Right lung (tissue), 5 donors: ENCODE data around the gene FNIP1. TPM values are rescaled to one million over a fixed set of nuclear protein-coding genes. Genes with fewer than 3 reads are reported as not detected.
"Not testable (repeated sequence)": the region's sequence is repeated elsewhere in the genome, so short reads cannot be mapped to it uniquely, and the experiment has no call there.

ENCODE experiments used
- DNase-seq, 2 donors: peaks; one replicate each; pipeline ENCODE4 v3.0.0-alpha.2; 2013
- polyA plus RNA-seq, 5 donors: library from polyadenylated mRNA; unstranded; fragments of 120-200 nt; gene quantifications; one replicate each; pipeline versions ENCODE4 v1.2.1 to v1.2.3, GENCODE V29; 2013; ENCODE audit warnings: inconsistent platforms in 1 of 5, low replicate concordance in 1 of 5; ENCODE audit not compliant: insufficient read length in 5 of 5, insufficient read depth in 1 of 5

The FNIP1 gene
- polyA plus RNA-seq, 5 donors: 16.8 to 29.5 (median 21.3) TPM

DNA sequence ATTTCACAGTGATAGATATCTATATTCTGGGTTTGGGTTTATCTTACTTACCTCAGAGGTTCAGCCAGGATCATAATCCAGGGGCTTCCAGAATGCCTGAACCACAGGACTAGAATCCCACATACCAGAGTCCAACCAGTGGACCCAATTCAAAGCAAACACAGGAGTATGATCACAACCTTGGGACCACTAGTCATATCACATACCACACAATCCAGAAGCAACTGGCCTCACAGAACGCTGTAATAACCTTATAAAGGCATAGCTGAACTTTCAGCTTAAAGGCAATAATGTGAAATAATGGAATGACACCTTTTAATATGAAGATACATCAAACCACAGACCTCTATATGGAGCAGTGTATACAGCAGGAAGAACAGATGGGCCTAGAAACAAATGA, 187.0 kb downstream of the FNIP1 start:
- no peak for DNase-seq

DNA sequence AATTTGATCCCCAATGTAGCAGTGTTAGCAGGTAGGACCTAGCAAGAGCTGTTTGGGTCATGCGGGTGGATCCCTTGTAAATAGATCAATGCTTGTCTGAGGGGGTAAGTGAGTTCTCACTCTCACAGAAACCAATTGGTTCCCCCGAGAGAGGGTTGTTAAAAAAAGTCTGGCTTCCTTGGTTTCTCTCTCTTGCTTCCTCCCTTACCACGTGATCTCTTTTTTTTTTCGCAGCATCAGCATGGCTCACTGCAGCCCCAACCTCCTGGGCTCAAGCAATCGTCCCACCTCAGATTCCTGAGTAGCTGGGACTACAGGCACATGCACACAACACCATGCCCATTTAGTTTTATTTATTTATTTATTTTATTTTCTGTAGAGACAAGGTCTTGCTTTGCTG, 188.2 kb downstream of the FNIP1 start:
- no peak for DNase-seq

DNA sequence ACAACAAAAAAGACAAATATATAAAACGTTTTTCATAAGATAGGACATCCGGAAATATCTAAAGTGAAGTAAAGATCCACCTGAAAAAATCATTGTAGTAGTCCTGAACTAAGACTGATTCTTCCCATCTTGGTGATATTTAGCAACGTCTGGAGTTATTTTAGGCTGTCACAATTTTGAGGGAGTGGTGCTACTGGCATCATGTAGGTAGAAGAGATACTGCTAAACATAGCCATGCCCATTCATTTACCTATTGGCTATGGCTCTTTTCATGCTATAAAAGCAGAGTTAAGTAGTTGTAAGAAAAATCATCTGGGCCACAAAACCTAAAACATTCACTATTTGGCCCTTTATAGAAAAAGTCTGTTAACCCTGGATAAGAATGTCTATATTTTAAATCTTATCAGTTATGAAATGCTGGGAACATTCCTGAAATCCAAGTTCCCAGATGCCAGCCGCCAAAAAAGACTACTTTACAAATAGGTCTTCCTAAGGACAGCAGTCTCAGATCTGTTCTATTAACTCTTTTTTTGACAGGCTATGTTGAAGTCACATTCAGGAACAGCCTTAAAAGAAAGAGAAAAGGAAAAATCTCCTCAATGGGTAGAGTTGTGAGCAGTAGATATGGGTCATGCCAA, 188.8 kb downstream of the FNIP1 start:
- no peak for DNase-seq

DNA sequence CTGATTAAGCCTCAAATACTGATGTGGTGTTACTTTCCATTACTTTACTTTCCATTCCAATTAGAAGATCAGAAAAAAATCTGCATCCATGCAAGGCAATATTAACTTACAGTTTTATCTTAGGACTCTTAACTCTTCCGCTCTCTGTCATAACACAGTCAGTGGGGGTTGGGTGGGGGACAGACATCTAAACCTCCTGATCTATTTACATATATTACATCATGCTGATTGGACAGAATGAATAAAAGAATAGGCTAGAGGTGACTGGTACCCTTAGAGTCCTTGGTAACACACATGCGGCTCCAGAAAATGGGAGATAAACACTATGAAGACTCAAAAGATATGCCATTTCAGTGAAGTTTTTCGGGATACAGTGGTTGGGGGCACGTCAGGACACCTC, 189.4 kb downstream of the FNIP1 start:
- DNase-seq: no peak

DNA sequence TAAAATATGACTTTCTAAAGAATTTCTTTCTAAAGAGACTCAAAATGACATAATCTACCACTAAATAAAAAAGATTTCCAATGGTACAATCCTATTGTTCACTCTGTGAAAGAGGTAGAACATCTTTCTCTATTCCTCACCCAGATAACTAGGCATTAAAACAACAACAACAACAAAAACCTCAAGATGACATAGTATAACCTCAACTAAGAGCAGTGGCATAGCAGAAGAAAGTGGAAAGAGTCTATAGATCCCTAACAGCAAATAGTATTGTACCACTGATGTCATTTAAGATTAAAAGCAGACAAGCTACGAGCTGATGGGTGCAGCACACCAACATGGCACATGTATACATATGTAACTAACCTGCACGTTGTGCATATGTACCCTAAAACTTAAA, 191.7 kb downstream of the FNIP1 start:
- no peak for DNase-seq

DNA sequence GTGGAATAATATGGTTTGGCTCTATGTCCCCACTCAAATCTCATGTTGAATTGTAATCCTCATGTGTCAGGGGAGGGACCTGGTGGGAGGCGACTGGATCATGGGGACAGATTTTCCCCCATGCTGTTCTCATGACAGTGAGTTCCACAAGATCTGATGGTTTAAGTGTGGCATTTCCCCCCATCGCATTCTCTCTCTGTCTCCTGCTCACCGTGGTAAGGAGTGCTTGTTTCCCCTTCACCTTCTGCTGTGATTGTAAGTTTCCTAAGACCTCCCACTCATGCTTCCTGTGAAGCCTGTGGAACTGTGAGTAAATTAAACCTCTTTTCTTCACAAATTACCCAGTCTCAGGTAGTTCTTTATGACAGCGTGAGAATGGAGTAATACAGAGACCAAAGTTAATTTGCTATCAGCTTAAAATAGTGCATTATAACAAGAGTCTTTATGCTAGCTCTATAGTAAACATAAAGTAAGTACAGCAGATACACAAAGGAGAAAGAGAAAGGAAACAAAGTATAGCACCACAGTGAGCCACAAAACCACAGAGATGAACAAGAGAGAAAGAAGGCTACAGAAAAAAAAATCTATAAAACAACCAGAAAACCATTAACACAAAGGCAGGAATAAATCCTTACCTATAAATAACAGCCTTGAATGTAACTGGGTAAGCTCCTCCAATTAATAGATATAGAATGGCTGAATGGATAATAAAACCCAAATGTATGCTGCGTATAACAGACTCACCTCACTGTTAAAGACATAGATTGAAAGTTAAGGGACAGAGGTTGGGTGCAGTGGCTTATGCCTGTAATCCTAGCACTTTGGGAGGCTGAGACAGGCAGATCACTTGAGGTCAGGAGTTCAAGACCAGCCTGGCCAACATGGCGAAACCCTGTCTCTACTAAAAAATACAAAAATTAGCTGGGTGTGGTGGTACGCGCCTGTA, 201.5 kb downstream of the FNIP1 start:
- no peak for DNase-seq

DNA sequence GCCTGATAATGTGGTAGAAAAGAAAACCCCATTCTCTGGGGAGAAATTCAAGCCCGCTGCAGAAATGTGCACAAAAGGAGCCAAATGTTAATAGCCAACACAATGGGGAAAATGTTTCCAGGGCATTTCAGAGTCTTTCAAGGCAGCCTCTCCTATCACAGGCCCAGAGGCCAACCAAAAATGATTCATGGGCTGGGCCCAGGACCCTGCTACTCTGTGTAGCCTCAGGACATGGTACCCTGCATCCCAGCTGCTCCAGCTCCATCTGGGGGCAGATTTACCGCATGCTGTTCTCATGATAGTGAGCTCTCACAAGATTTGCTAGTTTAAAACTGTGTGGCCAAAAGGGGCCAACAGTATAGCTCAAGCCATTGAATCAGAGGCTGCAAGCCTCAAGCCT, 202.9 kb downstream of the FNIP1 start:
- DNase-seq: no peak

DNA sequence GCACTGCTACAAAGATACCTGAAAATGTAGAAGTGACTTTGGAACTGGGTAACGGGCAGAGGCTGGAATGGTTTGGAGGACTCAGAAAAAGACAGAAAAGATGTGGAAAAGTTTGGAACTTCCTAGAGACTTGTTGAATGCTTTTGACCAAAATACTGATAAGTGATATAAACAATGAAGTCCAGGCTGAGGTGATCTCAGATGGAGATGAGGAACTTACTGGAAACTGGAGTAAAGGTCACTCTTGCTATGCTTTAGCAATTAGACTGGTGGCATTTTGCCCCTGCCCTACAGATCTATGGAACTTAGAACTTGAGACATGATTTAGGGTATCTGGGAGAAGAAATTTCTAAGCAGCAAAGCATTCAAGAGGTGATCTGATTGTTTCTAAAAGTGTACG, 203.4 kb downstream of the FNIP1 start:
- DNase-seq: not testable (repeated sequence)

Other genes starting within 250 kb of the FNIP1 start
- gene RAPGEF6, start 161.8 kb downstream of the FNIP1 start, polyA plus RNA-seq: 10 to 100 TPM; 11.7 to 22.0 (median 20.8) TPM
- not detected for gene MEIKIN, start 148.6 kb upstream of the FNIP1 start, polyA plus RNA-seq
- gene ACSL6, start 214.6 kb upstream of the FNIP1 start, polyA plus RNA-seq: 1 to 10 TPM in 3 of 5 donors, under 1 TPM in 2; 0.35 to 2.7 (median 1.0) TPM